Measurements from ENCODE around the gene VEGFD.

The VEGFD gene

GRCh38 chrX:15322472-15322871 lies 61.7 kb downstream of the VEGFD start:
- Histone ChIP-seq H3K36me3 (replicated peaks; ENCODE audit: insufficient read depth, low read length) (no peaks in the 10 kb centered on the region), H3K27ac (ENCODE audit: low read length) (no peak overlapping the region), H3K9me3 (replicated peaks; ENCODE audit: insufficient read depth, low read length) (no peaks in the 10 kb centered on the region), H3K79me2 (ENCODE audit: low read length) (no peaks in the 10 kb centered on the region), H3K4me3 (ENCODE audit: low read length) (no peak overlapping the region), H4K20me1 (ENCODE audit: insufficient read depth, low read length) (no peaks in the 10 kb centered on the region), H3F3A (ENCODE audit: insufficient read depth, low read length) (no peaks in the 10 kb centered on the region), H2AFZ (ENCODE audit: low read length) (no peak overlapping the region), H3K4me1 (ENCODE audit: low read length) (no peaks in the 10 kb centered on the region), H3K9ac (ENCODE audit: low read length) (no peak overlapping the region), H3K27me3 (replicated peaks; ENCODE audit: insufficient read depth, low read length) (no peaks in the 10 kb centered on the region), H3K9me2 (replicated peaks; ENCODE audit: insufficient read depth, low read length) (no peaks in the 10 kb centered on the region), H3K4me2 (ENCODE audit: low read depth, low read length) (no peak overlapping the region)
- no peak for DNase-seq
- TF ChIP-seq, protein P1, sequence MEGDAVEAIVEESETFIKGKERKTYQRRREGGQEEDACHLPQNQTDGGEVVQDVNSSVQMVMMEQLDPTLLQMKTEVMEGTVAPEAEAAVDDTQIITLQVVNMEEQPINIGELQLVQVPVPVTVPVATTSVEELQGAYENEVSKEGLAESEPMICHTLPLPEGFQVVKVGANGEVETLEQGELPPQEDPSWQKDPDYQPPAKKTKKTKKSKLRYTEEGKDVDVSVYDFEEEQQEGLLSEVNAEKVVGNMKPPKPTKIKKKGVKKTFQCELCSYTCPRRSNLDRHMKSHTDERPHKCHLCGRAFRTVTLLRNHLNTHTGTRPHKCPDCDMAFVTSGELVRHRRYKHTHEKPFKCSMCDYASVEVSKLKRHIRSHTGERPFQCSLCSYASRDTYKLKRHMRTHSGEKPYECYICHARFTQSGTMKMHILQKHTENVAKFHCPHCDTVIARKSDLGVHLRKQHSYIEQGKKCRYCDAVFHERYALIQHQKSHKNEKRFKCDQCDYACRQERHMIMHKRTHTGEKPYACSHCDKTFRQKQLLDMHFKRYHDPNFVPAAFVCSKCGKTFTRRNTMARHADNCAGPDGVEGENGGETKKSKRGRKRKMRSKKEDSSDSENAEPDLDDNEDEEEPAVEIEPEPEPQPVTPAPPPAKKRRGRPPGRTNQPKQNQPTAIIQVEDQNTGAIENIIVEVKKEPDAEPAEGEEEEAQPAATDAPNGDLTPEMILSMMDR (IDR thresholded peaks at IDR 0.05; ENCODE audit: low read length), result no peak
- no peak for TF ChIP-seq EZH2phosphoT487 (IDR thresholded peaks at IDR 0.05; ENCODE audit: low read length)
- no peak for TF ChIP-seq EZH2 (optimal IDR thresholded peaks at IDR 0.05; ENCODE audit: low read depth, low read length)

DNA sequence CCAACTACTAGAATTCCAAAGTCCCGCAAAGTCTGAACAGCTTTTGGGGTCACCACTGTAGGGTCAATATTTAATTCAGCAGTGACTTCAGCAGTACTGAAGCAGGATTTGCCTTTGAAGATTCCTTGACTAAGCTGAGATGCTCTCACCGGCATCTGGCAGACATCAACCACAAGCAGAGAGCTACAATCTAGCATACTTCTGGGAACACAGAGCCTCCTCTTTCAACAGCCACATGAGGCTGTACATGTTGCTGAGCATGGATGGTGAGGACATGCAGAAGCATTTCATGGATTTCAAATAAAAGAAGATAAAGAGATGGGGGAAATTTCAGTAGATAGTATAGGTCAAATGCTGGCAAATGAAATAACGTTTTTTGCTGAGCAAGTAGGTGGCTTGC lies 62.1 kb downstream of the VEGFD start:
- no peak overlapping the region for H3K4me2 ChIP-seq (ENCODE audit: low read depth, low read length)
- H3K9ac ChIP-seq (ENCODE audit: low read length), result no peak overlapping the region
- H3K27ac ChIP-seq (ENCODE audit: low read length), result no peak overlapping the region
- no peaks in the 10 kb centered on the region for H3K9me2 ChIP-seq (replicated peaks; ENCODE audit: insufficient read depth, low read length)
- no peaks in the 10 kb centered on the region for H4K20me1 ChIP-seq (ENCODE audit: insufficient read depth, low read length)
- no peaks in the 10 kb centered on the region for H3K4me1 ChIP-seq (ENCODE audit: low read length)
- H3K79me2 ChIP-seq (ENCODE audit: low read length), result no peaks in the 10 kb centered on the region
- DNase-seq, result no peak
- H3K9me3 ChIP-seq (replicated peaks; ENCODE audit: insufficient read depth, low read length), result no peaks in the 10 kb centered on the region
- H3F3A ChIP-seq (ENCODE audit: insufficient read depth, low read length), result no peaks in the 10 kb centered on the region
- no peak overlapping the region for H3K4me3 ChIP-seq (ENCODE audit: low read length)
- no peaks in the 10 kb centered on the region for H3K36me3 ChIP-seq (replicated peaks; ENCODE audit: insufficient read depth, low read length)
- H3K27me3 ChIP-seq (replicated peaks; ENCODE audit: insufficient read depth, low read length), result no peaks in the 10 kb centered on the region
- TF ChIP-seq EZH2 (optimal IDR thresholded peaks at IDR 0.05; ENCODE audit: low read depth, low read length) (no peak), EZH2phosphoT487 (IDR thresholded peaks at IDR 0.05; ENCODE audit: low read length) (no peak)
- TF ChIP-seq, protein P1 (IDR thresholded peaks at IDR 0.05; ENCODE audit: low read length), result no peak
- H2AFZ ChIP-seq (ENCODE audit: low read length), result no peak overlapping the region

DNA sequence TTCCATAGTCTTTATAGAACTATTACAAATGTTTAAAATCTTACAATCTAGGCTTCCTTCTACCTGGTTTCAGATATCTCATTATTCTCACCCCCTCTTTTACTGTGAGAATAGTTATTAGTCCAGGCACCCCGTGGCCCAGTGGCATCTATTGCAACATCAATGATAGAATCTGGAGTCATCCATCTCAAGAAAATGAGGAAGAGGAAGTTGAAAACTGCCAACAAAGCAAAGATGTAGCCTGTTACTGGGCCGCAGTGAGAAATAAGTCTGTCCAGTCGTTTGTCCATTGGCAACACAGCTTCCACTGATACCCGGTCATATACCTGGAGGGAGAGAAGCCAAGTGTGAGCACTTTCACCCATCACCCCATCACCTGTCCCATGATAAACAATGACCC lies 62.8 kb downstream of the VEGFD start:
- Histone ChIP-seq H3K27ac (ENCODE audit: low read length) (no peak overlapping the region), H3K9me3 (replicated peaks; ENCODE audit: insufficient read depth, low read length) (no peaks in the 10 kb centered on the region), H3K27me3 (replicated peaks; ENCODE audit: insufficient read depth, low read length) (no peaks in the 10 kb centered on the region), H3K4me2 (ENCODE audit: low read depth, low read length) (no peak overlapping the region), H3F3A (ENCODE audit: insufficient read depth, low read length) (no peaks in the 10 kb centered on the region), H2AFZ (ENCODE audit: low read length) (no peak overlapping the region), H3K36me3 (replicated peaks; ENCODE audit: insufficient read depth, low read length) (no peaks in the 10 kb centered on the region), H3K79me2 (ENCODE audit: low read length) (no peaks in the 10 kb centered on the region), H3K9me2 (replicated peaks; ENCODE audit: insufficient read depth, low read length) (no peaks in the 10 kb centered on the region), H4K20me1 (ENCODE audit: insufficient read depth, low read length) (no peaks in the 10 kb centered on the region), H3K4me3 (ENCODE audit: low read length) (no peak overlapping the region), H3K9ac (ENCODE audit: low read length) (no peak overlapping the region), H3K4me1 (ENCODE audit: low read length) (no peaks in the 10 kb centered on the region)
- DNase-seq, result no peak
- TF ChIP-seq, protein P1 (IDR thresholded peaks at IDR 0.05; ENCODE audit: low read length), result no peak
- no peak for TF ChIP-seq EZH2 (optimal IDR thresholded peaks at IDR 0.05; ENCODE audit: low read depth, low read length)
- TF ChIP-seq EZH2phosphoT487 (IDR thresholded peaks at IDR 0.05; ENCODE audit: low read length), result no peak
